Panc1 (cell line): ENCODE data around the gene WDR1.

Experiments used
- POLR2AphosphoS5 ChIP-seq: IDR thresholded peaks from 2 replicates; pipeline ENCODE4 v1.6.1; 2012; ENCODE audit warnings: mild to moderate bottlenecking, low read depth, low read length, moderate library complexity
- SIN3A ChIP-seq: IDR thresholded peaks from 2 replicates; pipeline ENCODE4 v1.6.1; 2012; ENCODE audit warnings: low read depth, mild to moderate bottlenecking, low read length, moderate library complexity, borderline replicate concordance; ENCODE audit not compliant: insufficient read depth
- TCF7L2 ChIP-seq: IDR thresholded peaks from 2 replicates; pipeline ENCODE4 v1.6.1; 2011; ENCODE audit warnings: mild to moderate bottlenecking, low read depth, low read length, inconsistent platforms
- TF ChIP-seq, protein P1 (sequence below): fragments of 450-650 bp; IDR thresholded peaks from 2 replicates; pipeline ENCODE4 v1.5.1; 2017; ENCODE audit warnings: mild to moderate bottlenecking

DNA sequence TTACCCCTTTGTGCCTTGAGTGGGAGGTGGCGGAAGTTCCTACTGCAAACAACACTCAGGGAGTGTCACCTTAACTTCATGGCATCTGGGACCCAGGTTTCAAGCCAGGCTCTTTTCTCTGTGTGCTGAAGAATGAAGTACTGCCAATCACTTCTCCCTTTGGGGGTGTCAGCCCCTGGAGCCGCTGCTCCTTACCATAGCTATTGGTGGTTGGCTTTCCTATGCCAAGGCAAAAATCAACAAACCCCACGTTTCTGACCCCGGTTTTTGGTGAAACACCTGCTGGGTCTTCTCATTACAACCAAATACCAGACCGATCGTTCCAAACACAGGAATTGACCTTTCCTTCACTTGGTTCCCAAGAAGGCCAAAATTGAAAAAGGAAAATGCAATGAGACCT is 75.6 kb downstream of the WDR1 start:
- TF ChIP-seq, protein P1, sequence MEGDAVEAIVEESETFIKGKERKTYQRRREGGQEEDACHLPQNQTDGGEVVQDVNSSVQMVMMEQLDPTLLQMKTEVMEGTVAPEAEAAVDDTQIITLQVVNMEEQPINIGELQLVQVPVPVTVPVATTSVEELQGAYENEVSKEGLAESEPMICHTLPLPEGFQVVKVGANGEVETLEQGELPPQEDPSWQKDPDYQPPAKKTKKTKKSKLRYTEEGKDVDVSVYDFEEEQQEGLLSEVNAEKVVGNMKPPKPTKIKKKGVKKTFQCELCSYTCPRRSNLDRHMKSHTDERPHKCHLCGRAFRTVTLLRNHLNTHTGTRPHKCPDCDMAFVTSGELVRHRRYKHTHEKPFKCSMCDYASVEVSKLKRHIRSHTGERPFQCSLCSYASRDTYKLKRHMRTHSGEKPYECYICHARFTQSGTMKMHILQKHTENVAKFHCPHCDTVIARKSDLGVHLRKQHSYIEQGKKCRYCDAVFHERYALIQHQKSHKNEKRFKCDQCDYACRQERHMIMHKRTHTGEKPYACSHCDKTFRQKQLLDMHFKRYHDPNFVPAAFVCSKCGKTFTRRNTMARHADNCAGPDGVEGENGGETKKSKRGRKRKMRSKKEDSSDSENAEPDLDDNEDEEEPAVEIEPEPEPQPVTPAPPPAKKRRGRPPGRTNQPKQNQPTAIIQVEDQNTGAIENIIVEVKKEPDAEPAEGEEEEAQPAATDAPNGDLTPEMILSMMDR, result no peak
- TF ChIP-seq POLR2AphosphoS5 (no peak), TCF7L2 (no peak), SIN3A (no peak)
